Effector memory CD4-positive, alpha-beta T cell (primary cell): Measurements from ENCODE around the gene BMP8B.

Experiments used
- DNase-seq, 3 donors: peaks; one replicate each; pipeline ENCODE4 v3.0.0-alpha.2; 2020
- H3K27ac ChIP-seq: 2 replicates; pipeline ENCODE4 v1.7.0; 2013; ENCODE audit warnings: mild to moderate bottlenecking, low read length, moderate library complexity; ENCODE audit not compliant: insufficient read depth, poor library complexity, severe bottlenecking
- H3K27me3 ChIP-seq: replicated peaks from 2 replicates; pipeline ENCODE4 v1.7.0; 2013; ENCODE audit warnings: mild to moderate bottlenecking, low read length; ENCODE audit not compliant: insufficient read depth, control insufficient read depth, poor library complexity, severe bottlenecking
- H3K36me3 ChIP-seq: 2 replicates; pipeline ENCODE4 v1.7.0; 2013; ENCODE audit warnings: mild to moderate bottlenecking, low read length, moderate library complexity; ENCODE audit not compliant: control insufficient read depth, insufficient read depth
- H3K4me1 ChIP-seq: 2 replicates; pipeline ENCODE4 v1.7.0; 2013; ENCODE audit warnings: low read length, mild to moderate bottlenecking; ENCODE audit not compliant: control insufficient read depth, insufficient read depth, poor library complexity, severe bottlenecking
- H3K4me3 ChIP-seq: 2 replicates; pipeline ENCODE4 v1.7.0; 2013; ENCODE audit warnings: low read length, low read depth, mild to moderate bottlenecking; ENCODE audit not compliant: insufficient read depth, poor library complexity, severe bottlenecking
- H3K9me3 ChIP-seq: 2 replicates; pipeline ENCODE4 v1.7.0; 2013; ENCODE audit warnings: mild to moderate bottlenecking, low read length, moderate library complexity; ENCODE audit not compliant: control insufficient read depth

BMP8B gene

GRCh38 chr1:39760074-39761008, 28.3 kb downstream of the BMP8B start:
- Histone ChIP-seq H3K36me3 (peaks cover 34% of the 10 kb centered on the region), H3K27me3 (no peaks in the 10 kb centered on the region), H3K4me3 (no peak overlapping the region), H3K27ac (no peak overlapping the region), H3K4me1 (no peaks in the 10 kb centered on the region), H3K9me3 (no peaks in the 10 kb centered on the region)
- DNase-seq = no peak

DNA sequence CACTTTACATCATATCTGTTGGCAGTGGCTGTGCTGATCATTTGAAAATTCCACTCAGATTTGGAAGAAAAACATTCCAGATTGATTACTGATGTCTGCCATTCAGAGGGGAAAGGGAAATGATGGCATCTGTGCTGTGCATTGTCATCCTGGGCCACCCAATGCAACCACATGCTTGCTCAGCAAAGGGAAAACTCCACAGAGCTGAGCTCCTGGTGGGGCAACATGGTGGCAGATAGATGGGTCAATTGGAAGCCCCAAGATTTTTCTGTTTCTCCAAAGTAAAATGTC, 29.3 kb downstream of the BMP8B start:
- Histone ChIP-seq H3K4me3 (no peak overlapping the region), H3K9me3 (no peaks in the 10 kb centered on the region), H3K36me3 (peaks cover 44% of the 10 kb centered on the region), H3K27ac (no peak overlapping the region), H3K4me1 (no peaks in the 10 kb centered on the region), H3K27me3 (no peaks in the 10 kb centered on the region)
- no peak for DNase-seq

DNA sequence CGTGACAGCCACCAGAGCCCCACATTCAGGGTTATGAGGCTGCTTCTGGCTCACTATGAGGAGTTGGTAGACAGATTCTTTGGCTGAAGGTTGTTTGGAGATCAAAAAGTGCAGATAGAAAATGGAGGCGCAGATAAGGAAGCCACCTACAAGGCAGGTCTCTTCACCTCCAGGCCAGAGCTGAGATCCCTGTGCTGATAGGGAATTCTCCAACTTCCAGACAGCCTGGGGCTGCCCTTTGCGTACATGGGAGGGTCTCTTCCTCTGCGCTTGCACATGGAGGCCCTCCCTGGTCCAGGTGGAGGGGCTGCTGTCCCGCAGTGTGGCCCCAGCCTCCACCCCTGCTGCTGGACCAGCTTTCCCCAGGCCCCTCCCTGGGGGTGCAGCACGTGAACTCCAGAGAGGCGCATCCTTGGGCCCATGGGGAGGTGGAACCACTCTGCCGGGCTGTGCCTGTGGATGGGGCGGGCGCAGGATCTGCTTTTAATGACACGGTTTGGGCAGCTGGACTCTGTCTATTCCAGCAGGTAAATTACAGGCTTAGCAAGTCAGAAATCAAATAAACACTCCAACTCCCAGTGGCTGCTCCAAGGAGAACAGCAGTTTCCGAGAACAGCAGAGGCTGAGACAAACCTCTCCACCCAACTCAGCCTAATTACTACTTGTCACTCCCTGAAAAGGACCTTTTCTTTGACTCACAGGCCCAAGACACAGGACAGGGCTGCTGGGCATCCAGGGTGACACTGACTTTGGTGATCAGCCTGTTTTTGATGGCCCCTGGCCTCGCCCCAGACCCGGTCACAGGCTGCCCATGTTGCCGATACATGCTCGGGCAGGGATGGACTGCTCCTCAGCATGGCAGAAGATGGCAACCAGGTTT, 29.9 kb downstream of the BMP8B start:
- H3K4me1 ChIP-seq = no peaks in the 10 kb centered on the region
- H3K4me3 ChIP-seq = no peak overlapping the region
- H3K27me3 ChIP-seq = no peaks in the 10 kb centered on the region
- H3K27ac ChIP-seq = no peak overlapping the region
- no peak for DNase-seq
- no peaks in the 10 kb centered on the region for H3K9me3 ChIP-seq
- peaks cover 50% of the 10 kb centered on the region for H3K36me3 ChIP-seq

- Histone ChIP-seq H3K9me3 (no peaks in the 10 kb centered on the region), H3K27me3 (no peaks in the 10 kb centered on the region), H3K4me3 (no peak overlapping the region), H3K36me3 (peaks cover 63% of the 10 kb centered on the region), H3K27ac (no peak overlapping the region), H3K4me1 (no peaks in the 10 kb centered on the region)
- no peak for DNase-seq
Measured at GRCh38 chr1:39757501-39757900, 31.2 kb downstream of the BMP8B start.

GRCh38 chr1:39755965-39756659, 32.6 kb downstream of the BMP8B start:
- Histone ChIP-seq H3K27ac (no peak overlapping the region), H3K4me3 (no peak overlapping the region), H3K36me3 (peaks cover 69% of the 10 kb centered on the region), H3K4me1 (no peaks in the 10 kb centered on the region), H3K27me3 (no peaks in the 10 kb centered on the region), H3K9me3 (no peaks in the 10 kb centered on the region)
- no peak for DNase-seq

DNA sequence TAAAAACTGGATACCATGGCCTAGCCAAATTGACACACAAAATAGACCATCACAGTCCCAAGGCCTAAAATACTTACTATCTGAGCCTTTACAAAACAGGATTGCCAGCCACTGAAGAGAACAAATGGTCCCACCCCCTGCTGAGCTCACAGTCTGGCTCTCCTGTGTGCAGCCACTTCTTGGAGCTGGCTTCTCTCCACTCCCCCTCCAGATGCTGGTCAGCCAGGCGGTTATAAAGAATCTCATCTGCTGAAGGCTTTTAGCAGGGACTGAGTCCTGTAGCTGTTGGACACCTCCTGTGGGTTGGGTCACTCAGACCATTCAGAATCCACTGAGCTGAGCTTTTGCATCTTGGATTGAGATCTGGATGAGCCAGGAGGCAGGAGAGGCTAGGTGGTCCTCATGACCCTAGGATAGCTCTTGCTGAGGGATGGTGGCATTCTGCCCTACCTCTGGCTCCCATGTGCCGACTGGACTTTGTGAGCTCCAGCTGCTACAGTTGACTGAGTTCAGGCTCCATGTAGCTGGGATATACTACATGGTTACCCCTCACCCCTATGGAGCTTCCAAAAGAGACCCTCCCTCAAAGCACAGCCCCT, 33.7 kb downstream of the BMP8B start:
- Histone ChIP-seq H3K9me3 (no peaks in the 10 kb centered on the region), H3K27me3 (no peaks in the 10 kb centered on the region), H3K27ac (no peak overlapping the region), H3K36me3 (peaks cover 76% of the 10 kb centered on the region), H3K4me1 (no peaks in the 10 kb centered on the region), H3K4me3 (no peak overlapping the region)
- DNase-seq = no peak

DNA sequence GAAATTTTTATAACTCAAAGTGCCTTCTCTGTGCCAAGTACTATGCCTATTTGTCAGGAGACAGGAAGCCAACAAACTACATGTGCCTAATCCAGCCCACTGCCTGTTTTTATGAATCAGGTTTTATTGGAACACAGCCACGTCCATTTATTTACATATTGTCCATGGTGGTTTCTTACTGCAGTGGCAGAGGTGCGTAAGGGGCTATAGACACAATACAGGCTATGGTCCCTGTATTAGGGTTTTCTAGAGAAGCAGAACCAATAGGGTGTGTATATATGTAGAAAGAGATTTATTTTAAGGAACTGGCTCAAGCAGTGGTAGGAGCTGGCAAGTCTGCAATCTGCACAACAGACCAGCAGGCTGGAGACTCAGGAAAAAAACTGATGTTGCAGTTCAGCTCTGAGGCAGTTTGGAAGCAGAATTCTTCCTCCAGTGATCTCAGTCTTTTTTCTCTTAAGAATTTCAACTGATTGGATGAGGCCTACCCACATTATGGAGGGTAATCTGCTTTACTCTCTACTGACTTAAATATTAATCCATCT, 34.6 kb downstream of the BMP8B start:
- H3K4me3 ChIP-seq = no peak overlapping the region
- H3K27me3 ChIP-seq = no peaks in the 10 kb centered on the region
- peaks cover 80% of the 10 kb centered on the region for H3K36me3 ChIP-seq
- no peaks in the 10 kb centered on the region for H3K4me1 ChIP-seq
- no peaks in the 10 kb centered on the region for H3K9me3 ChIP-seq
- no peak for DNase-seq
- no peak overlapping the region for H3K27ac ChIP-seq

DNA sequence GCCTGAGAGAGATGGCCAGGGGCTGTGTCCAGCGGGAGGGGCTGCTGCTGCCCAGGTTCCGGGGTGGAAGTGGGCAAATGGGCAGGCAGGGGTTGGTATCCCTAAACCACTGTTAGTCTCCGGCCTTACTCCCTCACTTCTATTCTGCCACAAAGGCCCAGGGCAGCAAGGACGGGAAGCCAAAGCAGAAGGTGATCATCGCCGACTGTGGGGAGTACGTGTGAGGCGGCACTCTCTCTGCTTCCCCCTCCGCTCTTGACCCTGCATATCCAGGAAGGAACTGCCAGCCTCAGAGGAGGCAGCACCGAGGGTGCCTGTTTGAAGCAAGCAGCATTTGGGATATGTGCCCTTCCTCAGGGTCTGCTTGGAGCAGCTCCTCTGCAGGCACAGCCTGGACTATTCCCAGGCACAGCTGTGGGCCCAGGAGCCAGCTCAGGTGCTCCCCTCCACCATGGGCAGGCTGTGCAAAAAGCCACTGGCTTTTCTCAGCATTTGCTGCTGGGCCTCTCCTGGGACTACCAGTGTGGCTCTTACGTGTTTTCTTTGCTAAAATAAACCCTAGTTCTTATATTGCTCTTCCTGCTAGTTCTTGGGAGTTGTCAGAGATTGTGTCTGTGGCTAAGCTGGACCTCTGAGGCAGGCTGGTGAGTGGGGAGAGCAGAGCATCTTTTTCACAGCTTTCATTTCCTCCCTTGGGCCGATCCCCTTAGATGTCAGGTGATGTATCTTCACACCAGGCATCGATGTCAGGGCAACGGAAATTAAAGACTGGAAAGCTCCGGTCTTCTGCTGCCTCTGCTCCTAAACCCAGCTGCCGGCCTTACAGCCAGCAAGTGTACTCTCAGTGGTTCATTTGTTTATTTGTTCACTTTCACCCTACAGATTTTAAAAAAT, 35.3 kb downstream of the BMP8B start:
- H3K36me3 ChIP-seq = peaks cover 82% of the 10 kb centered on the region
- no peaks in the 10 kb centered on the region for H3K27me3 ChIP-seq
- DNase-seq = no peak
- H3K4me1 ChIP-seq = no peaks in the 10 kb centered on the region
- H3K27ac ChIP-seq = no peak overlapping the region
- H3K9me3 ChIP-seq = no peaks in the 10 kb centered on the region
- H3K4me3 ChIP-seq = no peak overlapping the region

DNA sequence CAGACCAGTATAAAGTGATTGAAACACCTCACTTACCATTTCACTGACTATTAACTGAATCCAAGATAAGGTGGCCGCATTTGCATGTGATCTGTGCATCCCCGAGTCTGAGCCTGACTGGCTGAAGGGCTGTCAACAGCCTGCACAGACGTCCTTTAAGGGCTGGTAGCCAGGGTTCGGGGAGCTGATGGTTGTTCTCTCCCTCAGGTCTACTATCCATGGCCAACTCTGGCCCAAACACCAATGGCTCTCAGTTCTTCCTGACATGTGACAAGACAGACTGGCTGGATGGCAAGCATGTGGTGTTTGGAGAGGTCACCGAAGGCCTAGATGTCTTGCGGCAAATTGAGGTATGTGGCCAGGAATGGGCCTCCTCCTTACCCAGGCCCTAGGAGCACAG, 36.0 kb downstream of the BMP8B start:
- Histone ChIP-seq H3K27ac (no peak overlapping the region), H3K4me3 (no peak overlapping the region), H3K27me3 (no peaks in the 10 kb centered on the region), H3K4me1 (no peaks in the 10 kb centered on the region), H3K36me3 (peaks cover 86% of the 10 kb centered on the region), H3K9me3 (no peaks in the 10 kb centered on the region)
- no peak for DNase-seq
